Measurements from ENCODE around the gene NFAM1.

NFAM1 gene

DNA sequence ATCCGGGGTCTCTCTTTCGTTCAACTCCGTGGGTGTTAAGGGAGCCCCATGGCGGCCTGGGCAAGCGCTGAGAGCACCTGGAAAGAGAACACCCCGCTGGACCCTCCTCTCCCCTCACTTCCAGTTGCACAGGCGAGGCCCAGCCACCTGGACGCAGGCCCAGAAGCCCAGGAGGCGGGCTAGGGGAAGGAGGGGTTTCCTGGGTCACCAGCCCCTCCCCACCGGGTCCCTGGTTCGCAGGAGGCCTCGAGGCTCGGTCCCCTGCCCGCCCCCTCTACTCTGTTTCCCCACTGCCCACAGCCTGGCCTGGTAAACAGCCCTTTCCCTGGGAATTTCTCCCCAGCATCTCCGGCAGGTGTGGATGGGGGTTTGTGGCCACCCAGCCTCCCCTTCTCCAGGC lies 8.5 kb upstream of the NFAM1 start:
- Histone ChIP-seq H3K4me3 (ENCODE audit: low read length, poor library complexity, severe bottlenecking) (no peak overlapping the region), H3K9ac (ENCODE audit: low read depth, low read length, poor library complexity, severe bottlenecking) (peak overlapping the region; percentile 18), H3K4me1 (ENCODE audit: insufficient read depth, low read length, poor library complexity, severe bottlenecking) (peaks cover 57% of the 10 kb centered on the region), H3K36me3 (ENCODE audit: insufficient read depth, low read length) (no peaks in the 10 kb centered on the region), H3K79me2 (ENCODE audit: insufficient read depth, low read length) (no peaks in the 10 kb centered on the region), H2AFZ (ENCODE audit: low read length) (no peak overlapping the region), H4K20me1 (ENCODE audit: insufficient read depth, low read length, poor library complexity, severe bottlenecking) (no peaks in the 10 kb centered on the region), H3K27me3 (ENCODE audit: insufficient read depth, low read length, poor library complexity, severe bottlenecking) (no peaks in the 10 kb centered on the region), H3K9me3 (ENCODE audit: insufficient read depth, low read depth, low read length) (no peaks in the 10 kb centered on the region), H3K4me2 (ENCODE audit: low read depth, low read length, poor library complexity, severe bottlenecking) (peak overlapping the region; percentile 77), H3K9me2 (replicated peaks; ENCODE audit: low read depth, low read length) (no peaks in the 10 kb centered on the region), H3F3A (ENCODE audit: low read depth) (peaks cover 6% of the 10 kb centered on the region; the same call in 1 of the 2 replicates)
- TF ChIP-seq, protein P1, sequence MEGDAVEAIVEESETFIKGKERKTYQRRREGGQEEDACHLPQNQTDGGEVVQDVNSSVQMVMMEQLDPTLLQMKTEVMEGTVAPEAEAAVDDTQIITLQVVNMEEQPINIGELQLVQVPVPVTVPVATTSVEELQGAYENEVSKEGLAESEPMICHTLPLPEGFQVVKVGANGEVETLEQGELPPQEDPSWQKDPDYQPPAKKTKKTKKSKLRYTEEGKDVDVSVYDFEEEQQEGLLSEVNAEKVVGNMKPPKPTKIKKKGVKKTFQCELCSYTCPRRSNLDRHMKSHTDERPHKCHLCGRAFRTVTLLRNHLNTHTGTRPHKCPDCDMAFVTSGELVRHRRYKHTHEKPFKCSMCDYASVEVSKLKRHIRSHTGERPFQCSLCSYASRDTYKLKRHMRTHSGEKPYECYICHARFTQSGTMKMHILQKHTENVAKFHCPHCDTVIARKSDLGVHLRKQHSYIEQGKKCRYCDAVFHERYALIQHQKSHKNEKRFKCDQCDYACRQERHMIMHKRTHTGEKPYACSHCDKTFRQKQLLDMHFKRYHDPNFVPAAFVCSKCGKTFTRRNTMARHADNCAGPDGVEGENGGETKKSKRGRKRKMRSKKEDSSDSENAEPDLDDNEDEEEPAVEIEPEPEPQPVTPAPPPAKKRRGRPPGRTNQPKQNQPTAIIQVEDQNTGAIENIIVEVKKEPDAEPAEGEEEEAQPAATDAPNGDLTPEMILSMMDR (conservative IDR thresholded peaks at IDR 0.05; ENCODE audit: low read length): no peak
- no peak for TF ChIP-seq EZH2phosphoT487 (IDR thresholded peaks at IDR 0.05; ENCODE audit: borderline replicate concordance)

DNA sequence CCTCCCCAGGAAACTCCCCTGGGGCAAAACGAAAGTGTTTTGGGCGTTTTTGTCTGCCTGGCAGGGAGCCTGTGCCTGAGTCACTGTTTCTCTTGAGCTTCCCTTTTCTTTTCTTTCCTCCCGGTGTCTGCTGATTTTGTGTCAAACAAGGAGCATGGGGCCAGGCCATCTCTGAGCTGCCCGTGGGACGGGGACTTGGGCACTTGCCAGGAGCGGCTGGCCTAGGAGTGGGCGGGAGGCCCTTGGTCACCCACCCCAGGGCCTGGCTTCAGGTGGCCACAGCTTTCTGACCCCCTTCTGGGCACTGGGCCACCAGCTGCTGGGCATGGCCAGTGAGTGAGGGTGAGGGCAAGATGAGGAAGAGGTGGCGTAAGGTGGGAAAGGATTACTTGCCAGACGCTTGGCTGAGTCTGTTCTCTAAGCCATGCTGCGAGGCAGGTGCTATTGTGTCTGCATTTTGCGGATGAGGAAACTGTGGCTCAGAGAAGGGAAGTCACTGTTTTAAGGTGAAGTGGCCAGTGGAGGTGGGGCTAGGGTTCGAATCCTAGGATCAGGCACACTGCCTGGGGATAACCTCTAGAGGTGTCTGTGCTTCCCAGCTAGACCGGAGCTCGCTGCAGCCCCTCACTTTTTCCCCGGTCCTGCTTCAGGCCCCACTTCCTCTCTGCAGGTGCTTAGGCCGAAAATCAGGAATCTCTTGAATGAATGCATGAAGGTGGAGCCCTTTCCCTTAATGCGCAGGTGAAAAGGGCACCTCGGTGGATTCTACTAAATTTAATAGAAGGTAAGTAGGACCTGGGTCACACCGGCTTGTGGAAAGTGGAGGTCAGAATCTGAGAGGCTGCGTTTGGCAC lies 7.8 kb upstream of the NFAM1 start:
- peak overlapping the region; percentile 77 for H3K4me2 ChIP-seq (ENCODE audit: low read depth, low read length, poor library complexity, severe bottlenecking)

DNA sequence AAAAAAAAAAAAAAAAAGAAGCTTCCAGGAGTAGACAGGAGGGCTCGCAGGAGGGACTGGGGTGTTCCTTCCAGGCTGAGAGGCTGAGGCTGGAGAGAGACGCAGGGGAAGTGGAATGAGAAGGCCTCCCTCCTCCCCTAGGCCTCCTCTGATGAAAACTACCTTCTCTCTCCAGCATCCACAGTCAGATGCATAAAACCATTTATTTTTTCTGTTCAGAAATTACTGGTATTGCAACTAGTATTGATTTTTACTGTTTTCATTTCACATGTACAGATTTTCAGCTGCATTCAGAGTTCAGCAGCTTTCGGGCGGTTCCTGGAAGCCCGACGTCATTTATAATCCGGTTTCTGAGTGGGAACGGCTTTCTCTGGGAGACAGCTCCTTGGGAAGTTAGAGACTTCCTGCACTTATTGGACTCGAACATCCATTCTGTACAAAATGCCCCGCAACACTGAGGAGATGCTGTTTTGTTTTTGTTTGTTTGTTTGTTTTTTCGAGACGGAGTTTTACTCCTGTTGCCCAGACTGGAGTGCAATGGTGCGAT lies 6.9 kb upstream of the NFAM1 start:
- Histone ChIP-seq H2AFZ (ENCODE audit: low read length) (no peak overlapping the region), H3K9me2 (replicated peaks; ENCODE audit: low read depth, low read length) (no peaks in the 10 kb centered on the region), H3K4me1 (ENCODE audit: insufficient read depth, low read length, poor library complexity, severe bottlenecking) (peaks cover 46% of the 10 kb centered on the region), H3K4me3 (ENCODE audit: low read length, poor library complexity, severe bottlenecking) (no peak overlapping the region), H3K27me3 (ENCODE audit: insufficient read depth, low read length, poor library complexity, severe bottlenecking) (no peaks in the 10 kb centered on the region), H3K9me3 (ENCODE audit: insufficient read depth, low read depth, low read length) (no peaks in the 10 kb centered on the region), H3K36me3 (ENCODE audit: insufficient read depth, low read length) (no peaks in the 10 kb centered on the region), H4K20me1 (ENCODE audit: insufficient read depth, low read length, poor library complexity, severe bottlenecking) (no peaks in the 10 kb centered on the region), H3F3A (ENCODE audit: low read depth) (peaks cover 6% of the 10 kb centered on the region; the same call in 1 of the 2 replicates), H3K79me2 (ENCODE audit: insufficient read depth, low read length) (no peaks in the 10 kb centered on the region), H3K9ac (ENCODE audit: low read depth, low read length, poor library complexity, severe bottlenecking) (peak overlapping the region; percentile 56), H3K4me2 (ENCODE audit: low read depth, low read length, poor library complexity, severe bottlenecking) (peak overlapping the region; percentile 77)
- TF ChIP-seq, protein P1 (conservative IDR thresholded peaks at IDR 0.05; ENCODE audit: low read length): no peak
- TF ChIP-seq EZH2phosphoT487 (IDR thresholded peaks at IDR 0.05; ENCODE audit: borderline replicate concordance): no peak

More for the DNA sequence above, 7.8 kb upstream of the NFAM1 start:
- Histone ChIP-seq H3K4me3 (ENCODE audit: low read length, poor library complexity, severe bottlenecking) (peak overlapping the region; percentile 15), H3K9me2 (replicated peaks; ENCODE audit: low read depth, low read length) (no peaks in the 10 kb centered on the region), H4K20me1 (ENCODE audit: insufficient read depth, low read length, poor library complexity, severe bottlenecking) (no peaks in the 10 kb centered on the region), H3K9me3 (ENCODE audit: insufficient read depth, low read depth, low read length) (no peaks in the 10 kb centered on the region), H3K4me1 (ENCODE audit: insufficient read depth, low read length, poor library complexity, severe bottlenecking) (peaks cover 56% of the 10 kb centered on the region), H2AFZ (ENCODE audit: low read length) (no peak overlapping the region), H3K9ac (ENCODE audit: low read depth, low read length, poor library complexity, severe bottlenecking) (peak overlapping the region; percentile 56), H3K36me3 (ENCODE audit: insufficient read depth, low read length) (no peaks in the 10 kb centered on the region), H3K79me2 (ENCODE audit: insufficient read depth, low read length) (no peaks in the 10 kb centered on the region), H3K27me3 (ENCODE audit: insufficient read depth, low read length, poor library complexity, severe bottlenecking) (no peaks in the 10 kb centered on the region), H3F3A (ENCODE audit: low read depth) (peaks cover 6% of the 10 kb centered on the region; the same call in 1 of the 2 replicates)
- TF ChIP-seq EZH2phosphoT487 (IDR thresholded peaks at IDR 0.05; ENCODE audit: borderline replicate concordance): no peak
- TF ChIP-seq, protein P1 (conservative IDR thresholded peaks at IDR 0.05; ENCODE audit: low read length): no peak

Data from Loucy (cell line).